Calu3 (cell line): ENCODE measurements around the gene KRTAP1-3. TPM values are rescaled to one million over a fixed set of nuclear protein-coding genes. Genes with fewer than 3 reads are reported as not detected.
A peak's percentile ranks its signal among the peaks of the same experiment; 100 is the strongest.

Experiments used
- BruUV-seq: library from RNA; stranded (reverse); fragments of 400-500 nt; replicated peaks from 2 replicates; lab custom pipeline; 2021; lab: Mats Ljungman, UMichigan
- CTCF ChIA-PET: fragments of 300-600 bp; sonication (Branson Sonifier 250); formaldehyde crosslinking; loops from one replicate; lab custom pipeline; 2022; ENCODE audit warnings: antibody characterized with exemption; lab: Charles Lee
- DNase-seq: peaks from one replicate; pipeline ENCODE4 v3.0.0; 2022
- H3K27ac Mint-ChIP-seq: one replicate; pipeline ENCODE4 v1.8.0; 2022; ENCODE audit warnings: mixed read lengths; ENCODE audit not compliant: unreplicated experiment
- H3K27me3 Mint-ChIP-seq: one replicate; pipeline ENCODE4 v1.8.0; 2022; ENCODE audit warnings: mixed read lengths; ENCODE audit not compliant: unreplicated experiment
- H3K36me3 Mint-ChIP-seq: one replicate; pipeline ENCODE4 v1.8.0; 2022; ENCODE audit warnings: mild to moderate bottlenecking, moderate library complexity, mixed read lengths; ENCODE audit not compliant: insufficient read depth, unreplicated experiment
- H3K4me1 Mint-ChIP-seq: one replicate; pipeline ENCODE4 v1.8.0; 2022; ENCODE audit warnings: mild to moderate bottlenecking, low read depth, mixed read lengths; ENCODE audit not compliant: unreplicated experiment
- H3K4me3 Mint-ChIP-seq: one replicate; pipeline ENCODE4 v1.8.0; 2022; ENCODE audit warnings: mild to moderate bottlenecking, low read depth, moderate library complexity, mixed read lengths; ENCODE audit not compliant: unreplicated experiment
- H3K9me3 Mint-ChIP-seq: one replicate; pipeline ENCODE4 v1.8.0; 2022; ENCODE audit warnings: low read depth, mixed read lengths; ENCODE audit not compliant: unreplicated experiment
- CTCF ChIP-seq: fragments of 200-600 bp; IDR thresholded peaks from one replicate; pipeline ENCODE4 v1.8.0; 2022; ENCODE audit warnings: antibody characterized with exemption; ENCODE audit not compliant: unreplicated experiment
- intact Hi-C: fragments of 100-400 bp; cut with micrococcal nuclease; formaldehyde crosslinking; loops from one replicate; pipeline ENCODE4 v1.10.0; 2022; ENCODE audit not compliant: unreplicated experiment
- total RNA-seq: library from RNA; stranded (reverse); gene quantifications from 2 replicates; pipeline ENCODE4 v1.2.3, GENCODE V29; 2022

Gene KRTAP1-3
- total RNA-seq, 1 experiment from 2014 or later = not detected

GRCh38 chr17:41016578-41017215 lies 18.0 kb downstream of the KRTAP1-3 start:
- no peaks in the 10 kb centered on the region for H3K36me3 Mint-ChIP-seq
- H3K4me3 Mint-ChIP-seq = no peak overlapping the region
- DNase-seq = no peak
- BruUV-seq = no TSS peak
- CTCF ChIA-PET = interaction anchor here (0.6 to 1.8 kb wide), 4 partner anchors 42 to 81 kb away, joined by 3 to 5 read pairs (median 4); no protein-coding TSS in a partner anchor
- no peak for TF ChIP-seq CTCF
- intact Hi-C loops = no loop called here
- H3K4me1 Mint-ChIP-seq = peaks cover 39% of the 10 kb centered on the region
- no peak overlapping the region for H3K27ac Mint-ChIP-seq
- no peaks in the 10 kb centered on the region for H3K27me3 Mint-ChIP-seq
- H3K9me3 Mint-ChIP-seq = no peaks in the 10 kb centered on the region

- H3K27ac Mint-ChIP-seq = no peak overlapping the region
- intact Hi-C loops = no loop called here
- H3K4me1 Mint-ChIP-seq = peaks cover 50% of the 10 kb centered on the region
- DNase-seq = no peak
- no TSS peak for BruUV-seq
- no peaks in the 10 kb centered on the region for H3K36me3 Mint-ChIP-seq
- peaks cover 4% of the 10 kb centered on the region for H3K9me3 Mint-ChIP-seq
- H3K4me3 Mint-ChIP-seq = no peak overlapping the region
- no peaks in the 10 kb centered on the region for H3K27me3 Mint-ChIP-seq
- CTCF ChIA-PET = interaction anchor here (0.6 to 2.2 kb wide), 5 partner anchors 45 to 80 kb away, joined by 3 to 6 read pairs (median 4); no protein-coding TSS in a partner anchor
- TF ChIP-seq CTCF = no peak
Observed at GRCh38 chr17:41015454-41015853, 19.2 kb downstream of the KRTAP1-3 start.

- Mint-ChIP-seq H3K9me3 (peaks cover 4% of the 10 kb centered on the region), H3K4me1 (peaks cover 59% of the 10 kb centered on the region), H3K36me3 (no peaks in the 10 kb centered on the region), H3K4me3 (no peak overlapping the region), H3K27me3 (no peaks in the 10 kb centered on the region), H3K27ac (no peak overlapping the region)
- BruUV-seq = no TSS peak
- intact Hi-C loops = no loop called here
- DNase-seq = no peak
- CTCF ChIA-PET = interaction anchor here (0.6 to 2.2 kb wide), 11 partner anchors 12 to 505 kb away, joined by 3 to 6 read pairs (median 3); partner anchors contain the start of gene KRTAP2-3
- no peak for TF ChIP-seq CTCF
Observed at GRCh38 chr17:41013606-41014005, 21.1 kb downstream of the KRTAP1-3 start.

GRCh38 chr17:41013181-41013580 lies 21.5 kb downstream of the KRTAP1-3 start:
- CTCF ChIA-PET = interaction anchor here (1.1 to 2.2 kb wide), 4 partner anchors 13 to 78 kb away, joined by 3 to 6 read pairs (median 4); partner anchors contain the start of gene KRTAP2-3
- peaks cover 63% of the 10 kb centered on the region for H3K4me1 Mint-ChIP-seq

More at GRCh38 chr17:41013181-41013580, 21.5 kb downstream of the KRTAP1-3 start:
- H3K27ac Mint-ChIP-seq = peak overlapping the region; percentile 6
- no TSS peak for BruUV-seq
- no peak overlapping the region for H3K4me3 Mint-ChIP-seq
- no peaks in the 10 kb centered on the region for H3K36me3 Mint-ChIP-seq
- intact Hi-C loops = no loop called here
- H3K9me3 Mint-ChIP-seq = peaks cover 4% of the 10 kb centered on the region
- DNase-seq = no peak
- H3K27me3 Mint-ChIP-seq = no peaks in the 10 kb centered on the region
- no peak for TF ChIP-seq CTCF
